CD8-positive, alpha-beta memory T cell (primary cell): ENCODE results near the gene RANBP1. TPM values are rescaled to one million over a fixed set of nuclear protein-coding genes. Genes with fewer than 3 reads are reported as not detected.

Experiments
- CTCF ChIA-PET: fragments of 350-600 bp; sonication (Branson Sonifier 250); formaldehyde crosslinking; loops from one replicate; lab custom pipeline; 2021; ENCODE audit warnings: antibody characterized with exemption; lab: Charles Lee
- POLR2A ChIA-PET: fragments of 350-600 bp; sonication (Branson Sonifier 250); formaldehyde crosslinking; loops from one replicate; lab custom pipeline; 2021; ENCODE audit warnings: antibody characterized with exemption; lab: Charles Lee
- DNase-seq, 5 donors: peaks; one replicate each; pipeline versions ENCODE4 v3.0.0 to v3.0.0-alpha.2; 2020 to 2022; ENCODE audit warnings: mixed read lengths in 1 of 5
- H3K27ac ChIP-seq: one replicate; pipeline ENCODE4 v1.7.0; 2013; ENCODE audit warnings: low read depth, mild to moderate bottlenecking, low read length, moderate library complexity
- H3K27me3 ChIP-seq: 2 replicates; pipeline ENCODE4 v1.7.0; 2013; ENCODE audit warnings: low read length, mild to moderate bottlenecking; ENCODE audit not compliant: insufficient read depth, poor library complexity, severe bottlenecking
- H3K36me3 ChIP-seq: 2 replicates; pipeline ENCODE4 v1.7.0; 2013; ENCODE audit warnings: mild to moderate bottlenecking, low read length, moderate library complexity; ENCODE audit not compliant: insufficient read depth
- H3K4me1 ChIP-seq: 2 replicates; pipeline ENCODE4 v1.7.0; 2013; ENCODE audit warnings: mild to moderate bottlenecking, low read length, moderate library complexity; ENCODE audit not compliant: insufficient read depth
- H3K4me3 ChIP-seq: 2 replicates; pipeline ENCODE4 v1.7.0; 2013; ENCODE audit warnings: mild to moderate bottlenecking, low read length
- H3K9me3 ChIP-seq: 2 replicates; pipeline ENCODE4 v1.7.0; 2013; ENCODE audit warnings: mild to moderate bottlenecking, low read length
- H3K27ac Mint-ChIP-seq, 8 donors: one replicate each; pipeline ENCODE4 v1.8.0; 2020 to 2021; ENCODE audit warnings: mixed read lengths in 8 of 8, mild to moderate bottlenecking in 6 of 8, inconsistent platforms in 3 of 8, moderate library complexity in 3 of 8
- H3K27me3 Mint-ChIP-seq, 2 donors: one replicate each; pipeline ENCODE4 v1.8.0; 2020 to 2021; ENCODE audit warnings: mixed read lengths in 2 of 2, mild to moderate bottlenecking in 1 of 2, moderate library complexity in 1 of 2
- H3K36me3 Mint-ChIP-seq, 3 donors: one replicate each; pipeline ENCODE4 v1.8.0; 2020 to 2021; ENCODE audit warnings: mixed read lengths in 3 of 3, inconsistent platforms in 1 of 3, mild to moderate bottlenecking in 1 of 3
- H3K4me1 Mint-ChIP-seq, 3 donors: one replicate each; pipeline ENCODE4 v1.8.0; 2020 to 2021; ENCODE audit warnings: mixed read lengths in 3 of 3, inconsistent platforms in 1 of 3, mild to moderate bottlenecking in 1 of 3
- H3K4me3 Mint-ChIP-seq, 7 donors: one replicate each; pipeline ENCODE4 v1.8.0; 2020 to 2021; ENCODE audit warnings: mixed read lengths in 7 of 7, mild to moderate bottlenecking in 6 of 7, moderate library complexity in 4 of 7, inconsistent platforms in 2 of 7
- H3K9me3 Mint-ChIP-seq, 5 donors: one replicate each; pipeline ENCODE4 v1.8.0; 2020 to 2022; ENCODE audit warnings: mixed read lengths in 5 of 5, mild to moderate bottlenecking in 3 of 5, moderate library complexity in 2 of 5, inconsistent platforms in 1 of 5
- polyA plus RNA-seq: library from polyadenylated mRNA; unstranded; fragments of 300-500 nt; fragmentation: Illumina TruSeq; gene quantifications from one replicate; pipeline ENCODE4 v1.2.3, GENCODE V29; 2021
- total RNA-seq, 2 experiments: library from RNA; stranded (reverse); gene quantifications; one replicate each; pipeline ENCODE4 v1.2.3, GENCODE V29; 2021

Gene RANBP1
- total and polyA plus RNA-seq, 3 experiments from 2014 or later, result 102 to 459 (median 436) TPM

- Histone ChIP-seq H3K27ac (peak overlapping the region; percentile 22), H3K36me3 (peaks cover 95% of the 10 kb centered on the region), H3K9me3 (no peaks in the 10 kb centered on the region), H3K4me1 (peaks cover 58% of the 10 kb centered on the region), H3K4me3 (no peak overlapping the region), H3K27me3 (no peaks in the 10 kb centered on the region)
- no peak for DNase-seq
- H3K4me1 Mint-ChIP-seq, result peaks cover 67 to 90% (median 84%) of the 10 kb centered on the region in 3 donors
- H3K27ac Mint-ChIP-seq, result peak overlapping the region; percentile 74 to 99 (median 89)
- peaks cover 0 to 4% of the 10 kb centered on the region in 2 donors for H3K27me3 Mint-ChIP-seq
- H3K9me3 Mint-ChIP-seq, result no peaks in the 10 kb centered on the region
- H3K4me3 Mint-ChIP-seq, result peak overlapping the region; percentile 55 to 89 (median 77)
- CTCF ChIA-PET, result interaction anchor here (1.3 to 2.1 kb wide), 2 partner anchors 9 to 12 kb away, joined by 3 to 9 read pairs; no protein-coding TSS in a partner anchor
- POLR2A ChIA-PET, result interaction anchor here (0.6 to 1.5 kb wide), 3 partner anchors 11 to 810 kb away, joined by 3 to 5 read pairs (median 4); partner anchors contain the start of gene TXNRD2
- peaks cover 22 to 94% (median 40%) of the 10 kb centered on the region in 3 donors for H3K36me3 Mint-ChIP-seq
These were observed 25.1 kb upstream of the RANBP1 start for GRCh38 chr22:20090730-20091240.

- Histone ChIP-seq H3K27me3 (no peaks in the 10 kb centered on the region), H3K36me3 (peaks cover 95% of the 10 kb centered on the region), H3K4me3 (no peak overlapping the region), H3K27ac (no peak overlapping the region), H3K9me3 (no peaks in the 10 kb centered on the region), H3K4me1 (peaks cover 49% of the 10 kb centered on the region)
- peaks cover 58 to 80% (median 80%) of the 10 kb centered on the region in 3 donors for H3K4me1 Mint-ChIP-seq
- ChIA-PET POLR2A (interaction anchor here (1.1 to 1.5 kb wide), 3 partner anchors 9 to 150 kb away, joined by 3 to 5 read pairs (median 3); partner anchors contain the start of gene TXNRD2), CTCF (interaction anchor here (1.1 to 2.1 kb wide), 4 partner anchors 10 to 37 kb away, joined by 3 to 9 read pairs (median 4); no protein-coding TSS in a partner anchor)
- peak overlapping the region; percentile 55 to 89 (median 77) for H3K4me3 Mint-ChIP-seq
- peak overlapping the region; percentile 82 to 99 (median 91) for H3K27ac Mint-ChIP-seq
- H3K36me3 Mint-ChIP-seq, result peaks cover 28 to 92% (median 40%) of the 10 kb centered on the region in 3 donors
- DNase-seq, result peak in 2 of 5 donors; percentile 48 to 52
- H3K27me3 Mint-ChIP-seq, result peaks cover 0 to 4% of the 10 kb centered on the region in 2 donors
- no peaks in the 10 kb centered on the region for H3K9me3 Mint-ChIP-seq
These were observed 24.0 kb upstream of the RANBP1 start for GRCh38 chr22:20091690-20092476.

- Histone ChIP-seq H3K9me3 (no peaks in the 10 kb centered on the region), H3K4me1 (peaks cover 43% of the 10 kb centered on the region), H3K27ac (no peak overlapping the region), H3K4me3 (no peak overlapping the region), H3K36me3 (peaks cover 95% of the 10 kb centered on the region), H3K27me3 (no peaks in the 10 kb centered on the region)
- POLR2A ChIA-PET, result no interaction called here
- Mint-ChIP-seq H3K9me3 (peaks cover 0 to 2% (median 0%) of the 10 kb centered on the region in 5 donors), H3K27ac (peak overlapping the region; percentile 66 to 99 (median 91)), H3K4me3 (peak overlapping the region; percentile 27 to 89 (median 76)), H3K27me3 (peaks cover 0 to 4% of the 10 kb centered on the region in 2 donors), H3K4me1 (peaks cover 57 to 80% (median 78%) of the 10 kb centered on the region in 3 donors), H3K36me3 (peaks cover 33 to 92% (median 38%) of the 10 kb centered on the region in 3 donors)
- no peak for DNase-seq
- CTCF ChIA-PET, result interaction anchor here (1.1 to 2.1 kb wide), 3 partner anchors 10 to 37 kb away, joined by 3 to 9 read pairs (median 4); no protein-coding TSS in a partner anchor
These were observed 23.4 kb upstream of the RANBP1 start for GRCh38 chr22:20092477-20092854.

- POLR2A ChIA-PET, result no interaction called here
- Mint-ChIP-seq H3K36me3 (peaks cover 28 to 89% (median 37%) of the 10 kb centered on the region in 3 donors), H3K27ac (peak overlapping the region in 5 of 8 donors; percentile 50 to 96 (median 90)), H3K4me3 (peak overlapping the region in 3 of 7 donors; percentile 28 to 76 (median 28)), H3K9me3 (peaks cover 0 to 2% (median 0%) of the 10 kb centered on the region in 5 donors), H3K4me1 (peaks cover 55 to 81% (median 74%) of the 10 kb centered on the region in 3 donors), H3K27me3 (peaks cover 0 to 2% of the 10 kb centered on the region in 2 donors)
- no peak for DNase-seq
- Histone ChIP-seq H3K27ac (no peak overlapping the region), H3K4me3 (no peak overlapping the region), H3K9me3 (no peaks in the 10 kb centered on the region), H3K36me3 (peaks cover 88% of the 10 kb centered on the region), H3K4me1 (peaks cover 37% of the 10 kb centered on the region), H3K27me3 (no peaks in the 10 kb centered on the region)
- CTCF ChIA-PET, result interaction anchor here (1.1 kb wide), 1 partner anchor 36 kb away, joined by 3 read pairs; no protein-coding TSS in a partner anchor
These were observed 22.3 kb upstream of the RANBP1 start for GRCh38 chr22:20093418-20094196.

- Mint-ChIP-seq H3K27me3 (peaks cover 0 to 2% of the 10 kb centered on the region in 2 donors), H3K27ac (peak overlapping the region in 4 of 8 donors; percentile 13 to 96 (median 62))
These were observed 21.6 kb upstream of the RANBP1 start for GRCh38 chr22:20094197-20094807.

GRCh38 chr22:20095521-20095920, 20.4 kb upstream of the RANBP1 start:
- H3K4me3 ChIP-seq, result no peak overlapping the region
- H3K27me3 Mint-ChIP-seq, result no peaks in the 10 kb centered on the region
- H3K9me3 ChIP-seq, result no peaks in the 10 kb centered on the region
- ChIA-PET CTCF (interaction anchor here (1.7 kb wide), 1 partner anchor 15 kb away, joined by 5 read pairs; no protein-coding TSS in a partner anchor), POLR2A (no interaction called here)
- H3K9me3 Mint-ChIP-seq, result peaks cover 0 to 2% (median 0%) of the 10 kb centered on the region in 5 donors
- H3K4me1 ChIP-seq, result peaks cover 42% of the 10 kb centered on the region
- no peak for DNase-seq
- H3K27ac Mint-ChIP-seq, result peak overlapping the region in 3 of 8 donors; percentile 43 to 96 (median 81)
- H3K4me1 Mint-ChIP-seq, result peaks cover 54 to 82% (median 74%) of the 10 kb centered on the region in 3 donors
- peaks cover 71% of the 10 kb centered on the region for H3K36me3 ChIP-seq
- no peaks in the 10 kb centered on the region for H3K27me3 ChIP-seq
- H3K36me3 Mint-ChIP-seq, result peaks cover 19 to 80% (median 30%) of the 10 kb centered on the region in 3 donors
- no peak overlapping the region for H3K27ac ChIP-seq
- no peak overlapping the region for H3K4me3 Mint-ChIP-seq

More at GRCh38 chr22:20094197-20094807, 21.6 kb upstream of the RANBP1 start:
- Histone ChIP-seq H3K4me1 (peaks cover 40% of the 10 kb centered on the region), H3K27ac (no peak overlapping the region), H3K36me3 (peaks cover 83% of the 10 kb centered on the region), H3K9me3 (no peaks in the 10 kb centered on the region), H3K27me3 (no peaks in the 10 kb centered on the region), H3K4me3 (no peak overlapping the region)
- ChIA-PET CTCF (no interaction called here), POLR2A (no interaction called here)
- Mint-ChIP-seq H3K9me3 (peaks cover 0 to 2% (median 0%) of the 10 kb centered on the region in 5 donors), H3K4me3 (peak overlapping the region in 1 of 7 donors; percentile 28), H3K36me3 (peaks cover 28 to 88% (median 34%) of the 10 kb centered on the region in 3 donors), H3K4me1 (peaks cover 54 to 81% (median 74%) of the 10 kb centered on the region in 3 donors)
- no peak for DNase-seq
